CD4-positive, alpha-beta T cell (primary cell): ENCODE data around the gene COL5A1. TPM values are rescaled to one million over a fixed set of nuclear protein-coding genes. Genes with fewer than 3 reads are reported as not detected.

Experiments
- ATAC-seq: fragments of 200-7000 bp; cut with Tn5 transposase; one replicate; pipeline ENCODE4 v1.10.0; 2022; ENCODE audit warnings: mild to moderate bottlenecking; ENCODE audit not compliant: poor library complexity
- CTCF ChIA-PET: fragments of 350-600 bp; sonication (Branson Sonifier 250); formaldehyde crosslinking; loops from one replicate; lab custom pipeline; 2021; ENCODE audit warnings: antibody characterized with exemption, inconsistent platforms; lab: Charles Lee
- POLR2A ChIA-PET: fragments of 350-600 bp; sonication (Branson Sonifier 250); formaldehyde crosslinking; loops from one replicate; lab custom pipeline; 2021; ENCODE audit warnings: antibody characterized with exemption, inconsistent platforms; lab: Charles Lee
- DNase-seq, 14 experiments: peaks; one replicate each; pipeline ENCODE4 v3.0.0-alpha.2; 2013 to 2020; ENCODE audit warnings: mixed read lengths in 2 of 14
- H3K27ac ChIP-seq, 2 donors: one replicate each; pipeline versions ENCODE4 v1.5.1 to v1.7.0; 2013; ENCODE audit warnings: low read length in 2 of 2, low read depth in 1 of 2, mild to moderate bottlenecking in 1 of 2
- H3K27me3 ChIP-seq, 2 experiments: 1 replicate in 1 of 2; 2 replicates in 1 of 2; pipeline versions ENCODE4 v1.6.1 to v1.7.0; 2013; ENCODE audit warnings: low read length in 2 of 2, control low read depth in 1 of 2, mild to moderate bottlenecking in 1 of 2, moderate library complexity in 1 of 2; ENCODE audit not compliant: insufficient read depth in 2 of 2, control insufficient read depth in 1 of 2
- H3K36me3 ChIP-seq: one replicate; pipeline ENCODE4 v1.6.1; 2013; ENCODE audit warnings: low read length, control low read depth; ENCODE audit not compliant: insufficient read depth
- H3K4me1 ChIP-seq: one replicate; pipeline ENCODE4 v1.6.1; 2013; ENCODE audit warnings: low read length, control low read depth; ENCODE audit not compliant: insufficient read depth
- H3K4me3 ChIP-seq: one replicate; pipeline ENCODE4 v1.5.1; 2013; ENCODE audit warnings: mild to moderate bottlenecking, low read length, moderate library complexity
- H3K9me3 ChIP-seq, 2 experiments: 1 replicate in 1 of 2; 2 replicates in 1 of 2; pipeline versions ENCODE4 v1.6.1 to v1.7.0; 2013; ENCODE audit warnings: low read length in 2 of 2, mild to moderate bottlenecking in 2 of 2, control low read depth in 1 of 2, moderate library complexity in 1 of 2; ENCODE audit not compliant: control insufficient read depth in 1 of 2, insufficient read depth in 1 of 2
- H3K27ac Mint-ChIP-seq: one replicate; pipeline ENCODE4 v1.8.0; 2020; ENCODE audit warnings: mixed read lengths
- H3K27me3 Mint-ChIP-seq: one replicate; pipeline ENCODE4 v1.8.0; 2021; ENCODE audit warnings: mixed read lengths
- H3K36me3 Mint-ChIP-seq: one replicate; pipeline ENCODE4 v1.8.0; 2021; ENCODE audit warnings: low read depth, mixed read lengths
- H3K4me1 Mint-ChIP-seq: one replicate; pipeline ENCODE4 v1.8.0; 2021; ENCODE audit warnings: low read depth, mixed read lengths
- H3K4me3 Mint-ChIP-seq: one replicate; pipeline ENCODE4 v1.8.0; 2020; ENCODE audit warnings: mild to moderate bottlenecking, mixed read lengths
- H3K9me3 Mint-ChIP-seq: one replicate; pipeline ENCODE4 v1.8.0; 2020; ENCODE audit warnings: mixed read lengths
- CTCF ChIP-seq: fragments of 200-600 bp; IDR thresholded peaks from one replicate; pipeline ENCODE4 v1.8.0; 2022; ENCODE audit warnings: antibody characterized with exemption, mild to moderate bottlenecking
- intact Hi-C, 2 experiments: fragments of 100-400 bp; cut with DNase I in 1 of 2; cut with micrococcal nuclease in 1 of 2; formaldehyde crosslinking; loops; one replicate each; pipeline versions ENCODE4 v1.15.1 to v1.9.0; 2023 to 2025; cut with DNase I, micrococcal nuclease
- total RNA-seq, 174 experiments: library from RNA in 2 of 174; stranded (reverse) in 2 of 174; gene quantifications; one replicate each; pipeline ENCODE4 v1.2.3 and lab custom pipeline; 2021 to 2026

The COL5A1 gene
- total RNA-seq, 2 experiments from 2014 or later = 0.41 to 0.50 TPM

- no peak for TF ChIP-seq CTCF
- ChIA-PET CTCF (no interaction called here), POLR2A (no interaction called here)
- no peaks in the 10 kb centered on the region for H3K4me1 ChIP-seq
- no peak for ATAC-seq
- no peaks in the 10 kb centered on the region for H3K27me3 Mint-ChIP-seq
- H3K36me3 Mint-ChIP-seq = no peaks in the 10 kb centered on the region
- no peak overlapping the region for H3K4me3 Mint-ChIP-seq
- H3K9me3 Mint-ChIP-seq = no peaks in the 10 kb centered on the region
- intact Hi-C loops = no loop called here
- no peak overlapping the region for H3K27ac Mint-ChIP-seq
- no peak overlapping the region for H3K27ac ChIP-seq
- H3K4me1 Mint-ChIP-seq = no peaks in the 10 kb centered on the region
- no peaks in the 10 kb centered on the region for H3K36me3 ChIP-seq
- H3K9me3 ChIP-seq = peaks cover 0 to 16% of the 10 kb centered on the region in 2 experiments
- no peak overlapping the region for H3K4me3 ChIP-seq
- no peaks in the 10 kb centered on the region for H3K27me3 ChIP-seq
- DNase-seq = no peak
Observed at GRCh38 chr9:134685784-134686183, 44.2 kb downstream of the COL5A1 start.

- H3K9me3 ChIP-seq = peaks cover 0 to 16% of the 10 kb centered on the region in 2 experiments
- Mint-ChIP-seq H3K4me3 (no peak overlapping the region), H3K36me3 (no peaks in the 10 kb centered on the region), H3K27me3 (no peaks in the 10 kb centered on the region), H3K9me3 (no peaks in the 10 kb centered on the region), H3K4me1 (no peaks in the 10 kb centered on the region), H3K27ac (no peak overlapping the region)
- TF ChIP-seq CTCF = no peak
- POLR2A ChIA-PET = no interaction called here
- no peaks in the 10 kb centered on the region for H3K4me1 ChIP-seq
- no peaks in the 10 kb centered on the region for H3K27me3 ChIP-seq
- intact Hi-C loops = no loop called here
- H3K36me3 ChIP-seq = no peaks in the 10 kb centered on the region
- no peak overlapping the region for H3K27ac ChIP-seq
- H3K4me3 ChIP-seq = no peak overlapping the region
- DNase-seq (no peak), ATAC-seq (no peak)
- CTCF ChIA-PET = no interaction called here
Observed at GRCh38 chr9:134686896-134687295, 45.3 kb downstream of the COL5A1 start.

GRCh38 chr9:134687556-134687955, 46.0 kb downstream of the COL5A1 start:
- H3K4me3 ChIP-seq = no peak overlapping the region
- H3K27me3 ChIP-seq = no peaks in the 10 kb centered on the region
- ChIA-PET POLR2A (no interaction called here), CTCF (no interaction called here)
- H3K9me3 ChIP-seq = peaks cover 0 to 13% of the 10 kb centered on the region in 2 experiments
- H3K27ac ChIP-seq = no peak overlapping the region
- no peaks in the 10 kb centered on the region for H3K4me1 Mint-ChIP-seq
- DNase-seq (no peak), ATAC-seq (no peak)
- no peaks in the 10 kb centered on the region for H3K27me3 Mint-ChIP-seq
- no peaks in the 10 kb centered on the region for H3K36me3 ChIP-seq
- no peak overlapping the region for H3K4me3 Mint-ChIP-seq
- no peaks in the 10 kb centered on the region for H3K36me3 Mint-ChIP-seq
- no peak overlapping the region for H3K27ac Mint-ChIP-seq
- intact Hi-C loops = no loop called here
- TF ChIP-seq CTCF = no peak
- H3K4me1 ChIP-seq = no peaks in the 10 kb centered on the region
- no peaks in the 10 kb centered on the region for H3K9me3 Mint-ChIP-seq
